ENCODE measurements around the gene WNT8B.

The WNT8B gene

GRCh38 chr10:100519311-100520051 is 56.7 kb downstream of the WNT8B start, which contains the start of gene SEC31B:
SEC31B (minus strand) TSS chr10:100519861; CDS start chr10:100516952, 2,909 bp downstream.
- DNase-seq, result peak; percentile 47

DNA sequence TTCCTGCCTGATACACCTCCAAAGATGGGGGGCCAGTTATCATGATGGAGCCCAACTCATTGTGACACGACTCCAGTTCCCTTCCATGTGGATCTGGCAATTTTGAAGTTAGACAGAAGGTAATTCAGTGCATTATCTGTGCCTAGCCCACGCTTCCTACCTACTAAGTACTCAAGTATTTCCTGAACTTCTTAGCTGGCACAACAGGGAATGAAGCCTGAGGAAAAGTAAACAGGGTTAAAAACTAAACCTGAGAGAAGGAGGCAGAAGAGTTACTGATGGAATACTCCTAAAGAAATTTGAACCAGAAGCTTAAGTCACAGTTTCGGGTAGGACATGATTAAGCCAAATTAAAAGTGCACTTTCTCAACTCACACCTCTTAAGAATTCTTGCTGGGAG is 58.0 kb downstream of the WNT8B start:
- no peak for DNase-seq

DNA sequence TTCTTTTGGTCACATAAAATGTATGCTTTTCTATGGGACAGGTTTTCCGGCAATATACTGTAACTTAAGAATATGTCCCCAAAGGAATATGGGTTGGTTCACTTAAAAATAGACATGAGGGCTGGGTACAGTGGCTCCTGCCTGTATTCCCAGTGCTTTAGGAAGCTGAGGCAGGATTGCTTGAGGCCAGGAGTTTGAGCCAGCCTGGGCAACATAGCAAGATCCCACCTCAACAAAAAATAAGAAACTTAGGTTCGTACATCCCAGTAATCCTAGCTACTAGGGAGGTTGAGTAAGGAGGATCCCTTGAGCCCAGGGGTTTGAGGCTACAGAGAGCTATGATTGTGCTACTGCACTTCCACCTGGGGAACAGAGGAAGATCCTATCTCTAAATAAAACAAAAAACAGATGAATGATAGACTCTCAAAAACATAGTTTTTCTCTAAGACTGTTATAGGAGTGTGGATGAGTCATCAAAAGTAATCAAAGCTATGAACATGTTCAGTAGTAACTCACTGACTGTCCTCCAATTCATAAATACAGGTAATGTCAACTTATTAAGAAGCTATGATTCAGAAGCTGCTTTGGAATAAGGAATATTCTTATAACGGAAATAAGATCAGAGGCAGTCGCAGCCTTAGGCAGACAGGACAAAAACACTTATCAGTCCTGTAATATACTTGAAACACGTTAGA is 59.4 kb downstream of the WNT8B start:
- no peak for DNase-seq

DNA sequence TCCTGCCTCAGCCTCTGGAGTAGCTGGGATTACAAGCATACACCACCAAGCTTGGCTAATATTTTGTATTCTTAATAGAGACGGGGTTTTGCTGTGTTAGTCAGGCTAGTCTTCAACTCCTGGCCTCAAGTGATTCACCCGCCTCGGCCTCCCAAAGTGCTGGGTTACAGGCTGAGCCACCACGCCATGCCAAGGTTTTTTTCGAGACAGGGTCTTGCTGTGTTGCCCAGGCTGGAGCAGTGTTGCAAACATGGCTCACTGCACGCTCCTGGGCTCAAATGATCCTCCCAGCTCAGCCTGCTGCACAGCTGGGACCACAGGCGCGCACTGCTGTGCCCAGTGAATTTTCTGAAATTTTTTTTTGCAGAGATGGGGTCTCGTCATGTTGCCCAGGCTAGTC is 60.1 kb downstream of the WNT8B start:
- DNase-seq, result no peak

- DNase-seq, result no peak
Observed at GRCh38 chr10:100524206-100524605, 61.4 kb downstream of the WNT8B start.

DNA sequence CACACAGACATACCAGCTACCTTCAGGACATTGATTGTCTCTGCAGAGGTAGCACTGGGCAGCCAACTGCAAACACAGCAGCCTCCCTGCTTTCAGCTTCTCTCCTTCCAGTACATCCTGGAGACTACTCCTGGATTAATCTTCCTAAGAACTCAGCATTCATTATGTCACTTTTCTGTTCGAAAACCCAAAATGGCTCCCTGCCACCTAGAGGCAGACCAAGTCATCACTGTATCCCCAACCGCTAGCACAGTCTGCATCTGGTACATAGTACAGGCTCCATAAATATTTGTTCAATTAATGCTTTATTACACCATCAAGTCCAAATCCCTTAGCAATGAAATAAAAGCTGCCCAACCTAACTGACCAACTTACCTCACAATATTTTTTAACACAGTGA is 61.8 kb downstream of the WNT8B start:
- DNase-seq, result no peak

- DNase-seq, result no peak
Observed at GRCh38 chr10:100528123-100528886, 65.5 kb downstream of the WNT8B start.

GRCh38 chr10:100528921-100529474 is 66.2 kb downstream of the WNT8B start:
- DNase-seq, result no peak

DNA sequence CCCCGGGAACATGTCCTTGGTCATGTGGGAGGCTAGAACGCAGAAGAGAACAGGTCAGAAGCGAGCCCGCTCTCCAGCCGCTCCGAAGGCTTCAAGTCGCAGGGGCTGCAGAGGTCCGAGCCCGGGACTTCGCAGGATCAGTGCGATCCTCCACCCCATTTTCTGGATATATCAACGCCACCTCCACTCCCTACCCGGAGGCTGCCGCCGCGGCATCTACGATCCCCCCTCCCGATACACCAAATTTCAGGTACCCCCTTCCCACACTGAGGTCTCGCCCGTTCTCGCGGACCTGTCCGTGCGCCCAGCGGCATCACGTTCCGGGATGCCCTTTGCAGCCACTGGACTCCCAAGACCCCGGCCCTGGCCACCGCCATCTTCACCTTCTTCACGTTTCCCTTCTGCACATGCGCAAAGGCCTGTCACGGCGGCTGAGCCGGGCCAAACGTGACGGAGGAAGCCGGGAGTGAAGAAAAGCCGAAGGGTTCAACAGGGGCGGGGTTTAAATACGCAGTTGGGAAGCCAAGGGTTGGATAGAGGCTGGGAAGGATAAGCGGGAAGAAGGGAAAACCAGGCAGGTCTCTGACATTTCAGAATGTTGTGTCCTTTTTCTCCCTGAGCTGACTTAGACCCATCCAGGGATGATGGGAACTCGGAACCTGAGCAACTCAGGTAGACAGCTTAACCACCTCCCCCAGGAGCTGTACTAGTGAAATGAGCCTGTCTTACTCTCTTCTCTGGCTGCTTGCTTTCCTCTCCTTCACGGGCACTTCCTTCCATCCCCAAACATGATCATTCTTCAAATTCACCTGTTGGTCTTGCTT is 66.9 kb downstream of the WNT8B start, which contains the start of gene NDUFB8:
Gene NDUFB8, minus strand, starts transcription at position 397 of the 824 bp plus-strand sequence. Its CDS starts 20 bp downstream, at position 377.
- peak; percentile 78 for DNase-seq

- DNase-seq, result no peak
Observed at GRCh38 chr10:100531761-100532160, 69.0 kb downstream of the WNT8B start.

Data from NCI-H510A treated with DMSO at 0.1 percent for 48 hours (cell line).